GM19468 (cell line): Measurements from ENCODE around the gene CHPF.

ENCODE experiments used
- ATAC-seq: cut with Tn5 transposase; IDR thresholded peaks from one replicate; pipeline ENCODE4 v1.9.1; 2021; ENCODE audit warnings: mild to moderate bottlenecking, moderate library complexity, moderate number of reproducible peaks; ENCODE audit not compliant: unreplicated experiment; ENCODE audit errors: extremely low read depth

CHPF gene

GRCh38 chr2:219567791-219568361 is 24.3 kb upstream of the CHPF start:
- ATAC-seq = no peak

GRCh38 chr2:219567131-219567530 is 23.5 kb upstream of the CHPF start:
- no peak for ATAC-seq

- no peak for ATAC-seq
Measured at GRCh38 chr2:219566640-219567039, 23.0 kb upstream of the CHPF start.

- no peak for ATAC-seq
Measured at GRCh38 chr2:219565130-219566080, 21.8 kb upstream of the CHPF start.

- no peak for ATAC-seq
Measured at GRCh38 chr2:219563271-219563928, 19.8 kb upstream of the CHPF start.

- ATAC-seq = no peak
Measured at GRCh38 chr2:219562049-219563020, 18.7 kb upstream of the CHPF start.

GRCh38 chr2:219561179-219562048 is 17.8 kb upstream of the CHPF start:
- no peak for ATAC-seq

GRCh38 chr2:219560893-219561178 is 17.2 kb upstream of the CHPF start:
- ATAC-seq = no peak

GRCh38 chr2:219560037-219560892 is 16.7 kb upstream of the CHPF start:
- no peak for ATAC-seq

GRCh38 chr2:219559156-219559915 is 15.7 kb upstream of the CHPF start:
- no peak for ATAC-seq

- ATAC-seq = no peak
Measured at GRCh38 chr2:219557791-219558785, 14.5 kb upstream of the CHPF start.

- no peak for ATAC-seq
Measured at GRCh38 chr2:219557320-219557719, 13.7 kb upstream of the CHPF start.

GRCh38 chr2:219556413-219556812 is 12.8 kb upstream of the CHPF start:
- ATAC-seq = no peak

GRCh38 chr2:219555956-219556355 is 12.3 kb upstream of the CHPF start:
- no peak for ATAC-seq

- no peak for ATAC-seq
Measured at GRCh38 chr2:219554350-219554749, 10.7 kb upstream of the CHPF start.

- no peak for ATAC-seq
Measured at GRCh38 chr2:219553463-219553963, 9.9 kb upstream of the CHPF start.

GRCh38 chr2:219553168-219553417 is 9.5 kb upstream of the CHPF start:
- ATAC-seq = no peak
